HG03139 (cell line): Measurements from ENCODE around the gene GIT1.

Source experiments
- ATAC-seq: cut with Tn5 transposase; IDR thresholded peaks from one replicate; pipeline ENCODE4 v1.9.1; 2021; ENCODE audit not compliant: unreplicated experiment

The GIT1 gene

DNA sequence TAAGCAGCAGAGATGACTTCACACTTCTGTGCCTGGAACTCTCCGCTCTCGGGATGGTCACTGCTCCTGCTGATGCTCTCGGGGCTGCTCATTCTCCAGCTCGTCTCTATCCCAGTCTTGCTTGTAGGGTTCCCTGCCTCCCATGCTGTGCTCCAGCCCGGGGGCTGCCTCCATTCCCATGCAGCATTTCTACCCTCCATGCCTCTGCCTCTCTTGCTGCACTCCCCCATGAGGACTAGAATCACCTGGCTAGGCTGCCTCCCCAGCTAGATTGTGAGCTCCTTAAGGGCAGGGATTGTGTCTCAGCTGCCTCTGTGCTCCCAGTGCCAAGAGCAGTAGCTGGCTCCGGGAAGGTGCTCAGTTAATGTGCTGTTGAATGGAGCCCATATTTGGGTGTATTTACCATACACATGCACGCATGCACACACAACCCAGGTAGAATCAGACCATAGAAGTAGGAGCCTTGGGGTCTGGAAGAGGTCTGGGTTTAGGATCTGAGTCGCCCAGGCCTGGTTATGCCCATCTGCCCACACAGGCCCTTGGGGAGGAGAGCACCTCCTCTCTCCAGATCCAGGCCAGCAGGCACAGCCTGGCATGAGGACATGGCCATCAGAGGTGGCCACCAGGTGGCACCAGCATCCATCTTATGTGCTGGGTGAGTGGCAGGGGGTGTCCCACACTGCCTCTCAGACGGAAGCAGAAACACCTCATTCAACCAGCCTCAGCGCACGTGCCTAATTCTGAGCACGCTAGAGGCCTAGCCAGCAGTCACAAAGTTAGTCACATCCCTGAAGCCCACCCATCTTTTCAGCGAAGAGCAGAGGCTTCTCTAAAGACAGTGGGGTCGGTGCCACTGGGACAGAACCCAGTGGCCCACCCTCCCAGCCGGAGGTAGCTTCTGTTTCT lies 9.3 kb downstream of the GIT1 start:
- peak; percentile 81 for ATAC-seq

DNA sequence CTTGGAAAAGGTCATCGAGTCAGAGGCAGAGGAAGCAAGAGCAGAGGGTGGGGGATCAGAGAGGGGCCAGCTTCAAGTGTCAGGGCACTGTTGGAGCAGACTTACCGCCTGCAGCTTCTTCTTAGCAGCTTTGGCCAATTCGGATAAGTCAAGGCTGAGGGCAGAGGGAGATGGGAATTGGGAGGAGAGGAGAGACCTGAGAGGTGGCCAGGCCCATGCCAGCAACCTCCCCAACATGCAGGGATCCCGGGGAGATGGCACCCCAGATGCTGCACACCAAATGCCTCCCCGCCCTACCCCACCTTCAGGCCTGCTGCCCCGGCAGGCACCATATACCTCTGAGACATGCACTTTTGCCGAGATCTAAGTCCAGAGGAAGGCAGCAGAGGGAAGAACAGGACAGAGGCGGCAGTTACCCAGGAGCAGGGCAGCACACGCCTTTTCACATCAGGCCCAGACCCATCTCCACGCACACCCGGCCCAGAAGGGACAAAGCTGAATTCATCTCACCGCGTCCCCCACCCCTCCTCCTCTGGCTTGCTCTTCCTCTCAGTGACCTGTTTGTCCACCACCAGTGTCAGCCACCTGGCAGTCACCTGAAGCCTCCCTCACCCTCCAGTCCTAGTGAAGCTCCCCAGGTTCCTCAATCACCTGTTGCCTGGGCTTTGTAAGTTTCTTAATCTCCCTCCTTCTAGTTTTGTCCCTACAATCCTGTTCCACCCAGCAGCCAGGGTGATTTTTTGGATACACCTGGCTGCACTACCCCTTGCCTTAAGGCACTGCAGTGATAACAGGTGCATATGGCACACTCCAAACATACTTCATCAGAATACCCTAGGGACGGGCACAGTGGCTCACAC lies 10.6 kb downstream of the GIT1 start:
- ATAC-seq: no peak

DNA sequence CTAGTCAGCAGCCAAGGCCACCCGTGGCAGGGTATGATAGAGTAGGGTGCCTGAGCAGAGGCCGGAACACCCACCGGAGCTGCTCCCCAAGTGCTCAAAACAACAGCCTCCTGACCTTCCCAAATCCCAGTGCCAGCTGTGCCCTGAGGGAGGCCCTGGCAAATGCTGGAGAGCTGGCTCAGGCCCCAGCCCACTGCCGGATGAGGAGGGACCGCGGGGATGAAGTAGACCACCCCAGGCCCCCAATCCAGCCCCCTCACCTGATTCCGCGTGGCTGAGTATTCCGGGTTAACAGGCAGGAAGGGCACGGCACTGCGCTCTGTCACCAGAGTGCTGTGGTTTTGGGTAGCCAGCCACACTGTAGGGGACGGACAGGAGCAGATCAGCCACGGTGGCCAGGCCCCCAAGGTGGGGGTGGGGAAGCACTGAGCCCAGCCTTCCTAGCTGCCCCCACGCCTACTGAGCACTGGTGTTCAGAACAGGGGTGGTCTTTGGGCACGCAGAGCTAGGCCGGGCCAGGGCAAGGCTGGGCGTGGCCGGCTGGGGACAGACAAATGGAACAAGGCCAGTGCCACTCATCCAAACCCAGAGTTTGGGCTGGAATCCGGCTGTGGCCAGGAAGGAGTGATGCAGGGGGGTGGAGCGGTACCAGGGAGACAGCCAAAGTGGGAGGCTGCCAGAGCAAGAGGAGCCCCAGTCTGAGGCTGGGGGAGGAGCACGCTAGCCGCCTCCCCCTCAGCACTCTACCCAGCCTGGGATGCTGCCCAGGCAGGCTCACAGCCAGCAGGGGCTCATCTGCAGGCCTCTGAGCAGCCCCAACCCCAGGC lies 11.8 kb downstream of the GIT1 start:
- no peak for ATAC-seq

DNA sequence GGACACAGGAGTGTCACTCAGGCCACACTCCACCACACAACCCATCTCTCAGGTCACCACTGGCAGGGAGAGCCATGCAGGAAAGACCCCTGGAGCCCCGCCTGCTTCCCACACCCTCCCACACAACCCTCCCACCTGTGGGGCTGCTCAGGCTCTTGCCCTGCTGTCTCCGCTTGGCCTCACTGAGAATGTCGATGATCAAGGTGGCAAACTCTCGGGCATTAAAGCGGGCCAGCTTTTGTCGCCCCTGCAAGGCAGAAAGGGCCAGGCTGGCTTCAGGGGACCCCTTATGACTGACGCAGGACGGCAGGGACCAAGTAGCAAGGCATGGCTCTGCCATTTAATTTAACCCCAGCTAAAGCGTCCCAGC lies 12.5 kb downstream of the GIT1 start:
- ATAC-seq: no peak

DNA sequence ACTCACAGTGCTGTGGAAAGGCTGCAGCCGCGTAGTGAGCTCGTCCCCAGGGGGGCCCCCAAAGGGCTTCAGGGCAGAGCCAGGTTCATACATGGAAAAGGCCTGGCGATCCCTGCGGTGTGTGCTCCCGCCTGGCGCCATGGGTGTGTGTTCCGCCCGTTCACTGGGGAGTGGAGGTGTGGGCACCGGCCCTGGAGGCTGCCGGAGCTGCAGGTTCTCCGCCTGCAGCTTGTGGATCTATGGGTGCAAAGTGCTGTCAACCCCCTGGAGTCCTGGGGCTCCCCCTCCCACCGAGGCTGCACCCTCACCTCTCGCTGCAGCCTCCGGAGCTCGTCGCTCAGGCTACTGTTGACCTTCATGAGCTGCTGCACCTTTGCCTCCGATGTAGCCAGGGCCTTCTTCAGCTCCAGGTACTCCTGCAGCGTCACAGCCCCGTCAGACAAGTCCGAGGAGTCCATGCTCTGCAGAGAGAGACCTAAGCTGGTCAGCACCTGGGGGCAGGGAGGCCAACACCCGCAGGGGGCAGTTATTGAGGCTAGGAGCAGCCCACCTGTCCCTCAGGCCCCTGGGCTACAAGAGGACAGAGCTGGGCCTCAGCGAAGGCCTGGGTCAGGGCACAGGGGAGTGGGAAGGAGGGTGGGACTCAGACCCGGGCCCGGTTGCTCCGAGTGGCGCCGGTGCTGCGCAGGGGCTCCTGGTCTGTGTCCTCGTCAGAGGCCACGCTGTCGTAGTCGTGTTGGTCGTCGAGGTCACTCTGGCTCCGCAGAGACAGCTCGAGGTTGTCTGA lies 13.0 kb downstream of the GIT1 start:
- no peak for ATAC-seq

DNA sequence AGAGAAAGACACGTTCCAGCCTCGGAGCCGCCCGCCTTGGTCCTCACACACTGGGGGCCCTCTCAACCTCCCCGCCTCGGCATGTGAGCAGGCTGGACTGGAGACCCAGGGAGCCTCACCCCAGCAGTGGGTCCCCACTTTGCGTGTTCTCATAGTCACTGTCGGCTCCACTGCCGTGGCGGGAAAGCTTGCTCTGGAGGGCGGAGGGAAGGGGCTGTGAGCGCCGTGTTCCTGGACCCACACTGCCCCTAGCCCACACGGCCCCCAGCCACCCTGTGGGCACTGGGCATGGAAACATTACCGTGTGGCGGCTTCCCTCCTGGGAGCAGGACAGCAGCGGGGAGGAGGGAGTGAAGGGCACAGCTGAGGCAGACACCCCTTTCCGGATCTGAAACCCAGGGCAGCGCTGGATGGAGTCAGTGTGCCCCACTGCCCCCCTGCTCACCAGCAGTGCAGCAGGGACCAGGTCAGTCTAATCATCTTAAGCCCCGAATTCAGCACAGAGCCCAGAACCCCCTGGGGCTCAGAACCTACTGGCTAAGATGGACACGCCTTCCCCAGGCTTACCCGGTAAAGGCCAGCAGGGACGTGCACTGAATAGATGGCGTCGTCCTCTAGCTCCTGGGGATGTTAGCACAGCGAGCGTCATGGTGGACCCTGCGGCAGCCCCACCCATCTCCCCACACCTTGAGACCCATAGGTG lies 13.8 kb downstream of the GIT1 start:
- no peak for ATAC-seq

DNA sequence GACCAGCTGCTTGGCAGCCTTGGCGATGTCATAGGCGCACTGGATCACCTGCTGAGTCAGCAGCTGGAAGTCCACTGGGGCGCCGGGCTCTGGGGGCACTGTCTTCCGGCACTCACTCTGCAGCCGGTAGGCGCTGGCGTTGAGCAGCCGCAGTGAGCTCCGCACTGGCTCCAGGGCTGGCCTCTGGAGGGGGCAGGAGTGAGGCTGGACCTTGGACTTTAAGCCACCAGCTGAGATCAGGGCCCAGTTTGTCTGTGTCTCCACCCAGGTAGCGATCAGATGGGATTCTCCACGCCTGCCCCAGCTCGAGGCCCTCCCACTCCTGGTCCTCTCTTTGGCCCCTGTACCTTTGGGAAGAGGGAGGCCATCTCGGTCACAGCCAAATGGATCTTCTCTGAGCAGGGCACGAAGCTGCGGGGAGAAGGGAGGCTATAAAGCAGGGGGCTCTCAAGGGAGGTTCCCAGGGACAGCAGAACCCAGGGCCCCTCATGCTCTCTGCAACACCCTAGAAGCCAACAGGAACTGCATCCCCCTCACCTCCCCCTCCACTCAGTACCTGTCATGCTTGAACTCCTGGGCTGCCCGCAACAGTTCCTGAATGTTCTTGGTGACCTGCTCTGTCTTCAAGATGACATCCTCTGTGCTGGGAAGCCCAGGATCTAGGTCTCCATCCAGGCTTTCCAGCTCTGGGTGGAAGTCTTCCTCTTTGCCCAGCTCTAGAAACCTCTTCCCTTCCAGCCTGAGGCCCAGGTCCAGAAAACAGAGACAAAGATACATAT lies 14.5 kb downstream of the GIT1 start:
- no peak for ATAC-seq

DNA sequence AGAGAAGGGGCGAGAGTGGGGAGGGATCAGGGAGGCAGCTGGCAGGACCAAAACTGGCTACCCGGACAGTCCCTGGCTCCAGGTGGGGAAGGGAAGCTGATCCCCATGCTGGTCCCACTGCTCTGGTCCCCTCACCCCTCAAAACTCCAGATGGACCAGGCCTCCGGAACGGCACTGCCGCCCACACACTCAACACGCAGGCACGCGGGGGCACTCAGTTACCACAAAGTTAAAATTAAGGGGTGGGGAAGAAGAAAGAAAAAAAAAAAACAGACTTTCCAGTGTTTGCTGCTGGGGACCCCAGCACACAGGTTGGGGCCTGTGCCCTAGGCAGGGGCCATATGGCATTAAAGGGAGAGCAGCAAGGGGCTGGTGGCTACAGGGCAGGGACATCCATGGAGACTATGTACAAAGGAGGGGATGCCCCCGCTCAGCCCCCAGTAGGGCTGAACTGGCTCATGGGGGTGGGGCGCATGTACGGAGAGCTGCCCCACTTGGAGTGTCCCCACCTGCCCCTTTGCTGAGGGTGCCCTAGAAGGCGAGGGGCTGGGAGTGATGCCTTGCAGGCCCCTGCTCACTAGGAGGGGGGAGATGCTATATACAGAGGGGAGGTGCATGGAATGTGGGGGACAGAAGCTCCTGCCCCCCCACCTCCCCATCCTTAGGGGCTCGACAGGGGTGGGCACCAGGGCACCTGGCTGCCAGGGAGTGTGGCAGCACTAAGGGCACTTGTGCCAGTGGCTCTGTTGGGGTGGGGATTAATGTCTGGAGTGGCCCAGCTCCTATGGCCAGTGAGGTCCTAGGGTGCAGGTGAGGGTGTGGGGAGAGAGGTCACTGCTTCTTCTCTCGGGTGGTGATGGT lies 15.3 kb downstream of the GIT1 start:
- ATAC-seq: no peak

DNA sequence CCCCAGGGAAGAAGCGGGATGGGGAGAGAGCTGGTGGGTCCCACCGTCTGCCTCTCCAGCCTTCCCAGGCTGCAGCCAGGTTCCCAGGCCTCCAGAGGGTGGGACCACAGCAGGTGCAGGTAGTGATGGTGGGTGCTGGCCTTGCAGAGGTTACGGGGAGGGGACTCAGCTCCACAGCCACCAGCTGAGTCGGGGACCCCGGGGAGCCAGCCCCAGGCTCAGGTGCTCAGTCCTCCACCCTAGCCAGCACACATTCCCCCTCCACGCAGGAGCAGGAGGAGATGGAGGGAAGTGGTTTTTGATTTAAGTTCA lies 15.9 kb downstream of the GIT1 start:
- ATAC-seq: no peak

DNA sequence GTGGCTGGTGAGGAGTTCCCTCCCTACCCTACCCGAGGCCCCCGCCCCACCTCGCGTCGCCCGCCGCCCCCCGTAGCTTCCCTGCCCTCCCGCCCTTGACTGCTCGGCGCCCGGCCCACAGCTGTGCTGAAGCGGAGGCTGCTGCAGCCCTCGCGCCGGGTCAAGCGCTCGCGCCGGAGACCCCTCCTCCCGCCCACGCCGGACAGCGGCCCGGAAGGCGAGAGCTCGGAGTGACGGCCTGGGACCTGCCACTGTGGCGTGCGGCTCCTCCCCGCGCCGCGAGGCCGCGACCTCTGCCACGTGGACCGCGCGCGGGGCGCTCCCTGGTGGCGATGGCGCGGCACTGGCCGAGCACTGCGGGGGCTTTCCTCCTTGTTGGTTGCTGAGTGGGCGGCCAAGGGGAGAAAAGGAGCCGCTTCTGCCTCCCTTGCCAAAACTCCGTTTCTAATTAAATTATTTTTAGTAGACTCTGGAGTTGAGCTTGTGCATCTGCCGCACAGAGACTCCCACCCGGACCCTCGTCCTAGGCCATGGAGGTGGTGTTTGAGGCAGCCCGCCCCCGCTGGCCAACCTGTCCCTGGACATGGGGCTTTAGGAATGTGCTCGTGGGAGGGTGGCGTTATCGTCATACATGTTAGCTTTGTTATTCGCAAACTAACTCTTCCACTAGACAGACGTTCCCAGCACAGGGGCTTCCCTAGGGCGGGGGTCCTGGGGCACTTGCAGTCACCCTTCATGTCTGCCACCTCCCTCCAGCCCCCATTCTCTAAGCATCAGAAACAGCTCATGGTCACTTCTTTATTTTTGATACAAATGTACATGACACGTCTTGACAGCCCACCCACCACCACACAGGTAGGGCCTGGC lies 16.5 kb downstream of the GIT1 start:
- ATAC-seq: no peak

DNA sequence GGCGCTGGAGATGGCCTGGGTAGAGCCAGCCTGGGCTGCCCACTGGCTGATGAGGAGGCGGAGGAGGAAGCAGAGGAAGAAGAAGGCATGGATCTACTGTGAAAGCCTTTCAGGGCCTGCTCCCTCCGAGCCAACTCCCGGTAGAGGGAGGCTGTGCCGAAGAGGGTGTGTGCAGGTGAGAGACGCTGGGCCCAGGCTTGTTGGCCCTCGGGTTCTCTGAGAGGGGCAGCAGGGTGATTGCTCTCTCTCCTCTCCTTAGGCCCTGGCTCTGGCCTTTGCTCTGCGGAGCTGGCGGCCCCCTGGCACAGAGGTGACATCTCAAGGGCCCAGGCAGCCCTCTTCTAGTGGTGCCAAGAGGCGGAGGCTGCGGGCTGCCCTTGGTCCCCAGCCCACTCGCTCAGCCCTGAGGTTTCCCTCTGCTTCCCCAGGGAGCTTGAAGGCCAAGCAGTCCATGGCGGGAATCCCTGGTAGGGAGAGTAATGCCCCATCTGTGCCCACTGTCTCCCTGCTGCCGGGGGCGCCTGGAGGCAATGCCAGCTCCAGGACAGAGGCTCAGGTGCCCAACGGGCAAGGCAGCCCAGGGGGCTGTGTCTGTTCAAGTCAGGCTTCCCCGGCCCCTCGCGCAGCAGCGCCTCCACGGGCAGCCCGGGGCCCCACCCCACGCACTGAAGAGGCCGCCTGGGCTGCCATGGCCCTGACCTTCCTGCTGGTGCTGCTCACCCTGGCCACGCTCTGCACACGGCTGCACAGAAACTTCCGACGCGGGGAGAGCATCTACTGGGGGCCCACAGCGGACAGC lies 17.4 kb downstream of the GIT1 start:
- ATAC-seq: no peak

DNA sequence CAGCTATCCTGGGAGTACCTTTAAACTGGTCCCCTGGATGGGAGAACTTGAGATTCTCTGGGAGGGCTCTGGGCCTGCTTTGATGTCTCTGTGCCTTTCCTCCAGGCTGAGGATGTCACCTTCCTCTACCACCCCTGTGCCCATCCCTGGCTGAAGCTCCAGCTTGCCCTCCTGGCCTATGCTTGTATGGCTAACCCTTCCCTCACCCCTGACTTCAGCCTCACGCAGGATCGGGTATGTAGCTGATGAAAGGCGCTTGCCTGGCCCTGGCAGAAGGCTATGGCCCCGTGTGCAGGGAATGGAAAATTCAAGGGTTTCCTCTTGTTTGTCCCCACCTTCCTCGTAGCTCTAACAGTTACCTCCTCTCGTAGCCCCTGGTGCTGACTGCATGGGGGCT lies 18.0 kb downstream of the GIT1 start:
- no peak for ATAC-seq

DNA sequence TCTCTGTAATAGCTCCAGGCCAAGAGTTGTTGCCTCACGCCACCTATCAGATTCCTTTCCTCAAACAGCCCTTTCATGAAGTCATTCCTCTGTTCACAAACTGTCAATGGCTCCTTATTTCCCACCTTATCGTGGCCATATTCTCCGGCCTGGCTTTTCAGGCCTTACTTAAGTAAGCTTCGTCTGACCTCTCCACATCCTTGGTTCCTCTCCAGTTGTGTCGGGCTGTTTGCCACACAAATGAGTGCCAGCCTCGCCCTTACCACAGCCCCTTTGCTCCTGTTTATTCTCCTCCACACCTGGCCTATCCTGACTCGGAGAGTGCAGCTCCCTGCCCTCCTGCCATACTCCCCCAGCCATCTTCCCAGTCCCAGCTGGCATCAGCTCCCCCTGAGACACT lies 18.9 kb downstream of the GIT1 start:
- no peak for ATAC-seq

DNA sequence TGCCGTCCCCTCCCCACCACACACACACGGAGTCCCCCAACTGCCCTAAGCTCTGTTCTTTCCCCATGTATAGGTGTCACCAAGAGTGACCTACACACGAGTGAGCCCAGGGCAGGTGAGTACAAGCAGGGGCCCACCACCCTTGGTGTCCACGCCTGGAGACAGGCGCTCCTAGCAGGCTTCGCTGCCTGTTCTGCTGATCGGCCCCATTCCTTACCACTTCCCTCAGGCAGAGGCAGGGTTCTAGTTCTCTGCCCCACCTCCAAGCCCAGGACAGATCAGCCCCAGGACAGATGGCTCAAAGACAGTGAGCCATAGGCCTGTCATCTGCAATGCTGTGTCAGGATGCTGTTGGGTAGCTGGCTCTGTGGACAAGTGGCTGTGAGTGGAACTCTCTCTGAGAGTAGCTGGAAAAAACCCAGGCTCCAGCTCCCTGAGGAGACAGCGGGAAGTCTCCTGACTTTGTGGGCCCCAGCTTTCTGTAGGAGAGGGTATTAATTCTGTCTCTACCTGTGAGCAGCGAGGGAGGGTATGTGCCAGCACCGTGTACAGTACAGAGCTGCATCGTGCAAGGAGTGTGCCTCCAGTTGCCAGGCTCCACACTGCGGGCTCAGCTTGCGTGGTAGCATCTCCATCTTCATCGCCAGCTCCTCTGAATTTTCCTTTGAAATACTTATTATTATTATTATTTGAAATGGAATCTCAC lies 20.1 kb downstream of the GIT1 start:
- ATAC-seq: no peak

DNA sequence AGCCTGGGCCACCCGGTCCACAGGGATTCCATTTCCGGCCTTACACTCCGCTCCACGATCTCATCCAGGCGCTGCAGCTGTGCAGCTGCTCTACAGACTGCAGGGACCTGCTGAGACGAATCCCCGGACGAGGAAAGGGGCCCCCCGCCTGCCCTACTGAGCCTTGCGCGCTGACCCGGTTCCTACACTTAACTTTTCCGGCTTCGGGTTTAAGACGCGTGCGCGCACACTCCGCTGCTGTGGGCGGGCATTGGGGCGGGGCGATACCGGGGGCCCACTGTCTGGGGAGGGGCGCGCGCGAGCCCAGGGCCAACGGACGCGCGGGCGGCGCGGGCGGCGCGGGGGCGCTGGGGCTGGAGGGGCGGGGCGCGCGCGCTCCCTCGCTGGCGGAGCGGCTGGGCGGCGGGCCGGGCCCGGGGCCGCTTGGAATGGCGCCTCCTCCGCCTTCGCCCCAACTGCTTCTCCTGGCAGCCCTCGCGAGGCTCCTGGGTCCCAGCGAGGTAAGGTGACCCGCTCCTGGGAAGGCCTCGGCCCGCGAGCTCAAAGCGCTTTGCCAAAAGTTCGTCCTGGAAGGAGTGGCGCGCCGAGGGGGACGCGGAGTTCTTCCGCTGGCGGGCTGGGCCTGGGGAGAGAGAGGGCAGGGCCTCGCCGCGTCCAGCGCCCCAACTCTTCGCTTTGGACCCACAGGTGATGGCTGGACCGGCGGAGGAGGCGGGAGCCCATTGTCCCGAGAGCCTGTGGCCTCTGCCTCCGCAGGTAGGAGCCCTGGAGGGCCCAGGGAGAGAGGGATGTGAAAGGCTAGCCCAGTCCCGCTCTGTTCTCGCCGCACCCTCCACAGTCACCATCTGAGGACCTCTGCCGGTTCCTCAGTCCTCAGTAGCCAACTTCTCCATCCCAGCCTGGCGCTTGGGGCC lies 20.9 kb downstream of the GIT1 start, which contains the start of gene TP53I13:
Gene TP53I13 (plus strand): TSS at position 371 of the 914 bp plus-strand sequence. CDS start 58 bp downstream, at position 429.
- ATAC-seq: no peak
